H9 (cell line): ENCODE measurements around the gene ATG2A. TPM values are rescaled to one million over a fixed set of nuclear protein-coding genes. Genes with fewer than 3 reads are reported as not detected.

ENCODE experiments used
- DNase-seq: peaks from one replicate; pipeline ENCODE4 v3.0.0-alpha.2; 2017
- H2AFZ ChIP-seq: one replicate; pipeline ENCODE4 v1.6.1; 2013; ENCODE audit warnings: mild to moderate bottlenecking, low read length, control low read depth, moderate library complexity
- H2AK5ac ChIP-seq: 2 replicates; pipeline ENCODE4 v1.6.1; 2013; ENCODE audit warnings: low read length, control low read depth, mixed read lengths; ENCODE audit not compliant: insufficient read length
- H2BK120ac ChIP-seq: one replicate; pipeline ENCODE4 v1.6.1; 2013; ENCODE audit warnings: low read depth, mild to moderate bottlenecking, low read length, control low read depth, inconsistent platforms; ENCODE audit not compliant: poor library complexity, severe bottlenecking
- H2BK12ac ChIP-seq: 2 replicates; pipeline ENCODE4 v1.6.1; 2013; ENCODE audit warnings: low read length, control low read depth, mixed read lengths, low read depth; ENCODE audit not compliant: insufficient read length
- H2BK15ac ChIP-seq: 2 replicates; pipeline ENCODE4 v1.6.1; 2013; ENCODE audit warnings: low read depth, low read length, control low read depth
- H2BK20ac ChIP-seq: one replicate; pipeline ENCODE4 v1.6.1; 2013; ENCODE audit warnings: low read depth, mild to moderate bottlenecking, low read length, control low read depth, inconsistent platforms; ENCODE audit not compliant: poor library complexity, severe bottlenecking
- H2BK5ac ChIP-seq: 2 replicates; pipeline ENCODE4 v1.6.1; 2013; ENCODE audit warnings: low read length, control low read depth, mixed read lengths; ENCODE audit not compliant: insufficient read length
- H3K14ac ChIP-seq: 2 replicates; pipeline ENCODE4 v1.6.1; 2013; ENCODE audit warnings: low read length, control low read depth; ENCODE audit not compliant: insufficient read depth
- H3K18ac ChIP-seq: 2 replicates; pipeline ENCODE4 v1.6.1; 2013; ENCODE audit warnings: low read depth, mild to moderate bottlenecking, mixed read lengths, low read length, control low read depth; ENCODE audit not compliant: insufficient read length
- H3K23ac ChIP-seq: 2 replicates; pipeline ENCODE4 v1.6.1; 2013; ENCODE audit warnings: low read length, control low read depth, mixed read lengths, low read depth; ENCODE audit not compliant: insufficient read length
- H3K23me2 ChIP-seq: 2 replicates; pipeline ENCODE4 v1.6.1; 2013; ENCODE audit warnings: low read depth, mild to moderate bottlenecking, mixed read lengths, low read length, control low read depth; ENCODE audit not compliant: insufficient read length, poor library complexity, severe bottlenecking
- H3K27ac ChIP-seq: 2 replicates; pipeline ENCODE4 v1.5.1; 2013; ENCODE audit warnings: low read length, control low read depth, mixed read lengths, low read depth; ENCODE audit not compliant: insufficient read length
- H3K27me3 ChIP-seq: 2 replicates; pipeline ENCODE4 v1.6.1; 2013; ENCODE audit warnings: low read length, control low read depth, inconsistent platforms; ENCODE audit not compliant: insufficient read depth
- H3K4ac ChIP-seq: 2 replicates; pipeline ENCODE4 v1.6.1; 2013; ENCODE audit warnings: low read depth, mild to moderate bottlenecking, control low read depth, inconsistent platforms, low read length, moderate library complexity
- H3K4me1 ChIP-seq: 2 replicates; pipeline ENCODE4 v1.6.1; 2013; ENCODE audit warnings: low read length, control low read depth, inconsistent platforms; ENCODE audit not compliant: insufficient read depth
- H3K4me2 ChIP-seq: 2 replicates; pipeline ENCODE4 v1.6.1; 2013; ENCODE audit warnings: low read length, control low read depth, mixed read lengths; ENCODE audit not compliant: insufficient read length, insufficient read depth
- H3K56ac ChIP-seq: 2 replicates; pipeline ENCODE4 v1.6.1; 2013; ENCODE audit warnings: low read depth, mild to moderate bottlenecking, mixed read lengths, low read length, control low read depth; ENCODE audit not compliant: insufficient read length
- H3K79me1 ChIP-seq: 2 replicates; pipeline ENCODE4 v1.6.1; 2013; ENCODE audit warnings: low read depth, mild to moderate bottlenecking, moderate library complexity, low read length, control low read depth, inconsistent platforms; ENCODE audit not compliant: insufficient read depth, poor library complexity, severe bottlenecking
- H3K79me2 ChIP-seq: 2 replicates; pipeline ENCODE4 v1.6.1; 2013; ENCODE audit warnings: low read length, control low read depth, inconsistent platforms; ENCODE audit not compliant: insufficient read depth
- H3K9ac ChIP-seq: 2 replicates; pipeline ENCODE4 v1.6.1; 2013; ENCODE audit warnings: low read length, control low read depth, mixed read lengths; ENCODE audit not compliant: insufficient read length; ENCODE audit errors: extremely low read depth
- H3K9me3 ChIP-seq: one replicate; pipeline ENCODE4 v1.6.1; 2013; ENCODE audit warnings: low read depth, low read length, inconsistent platforms; ENCODE audit not compliant: control insufficient read depth
- H3T11ph ChIP-seq: one replicate; pipeline ENCODE4 v1.6.1; 2013; ENCODE audit warnings: mild to moderate bottlenecking, low read length, control low read depth, inconsistent platforms
- H4K20me1 ChIP-seq: one replicate; pipeline ENCODE4 v1.6.1; 2013; ENCODE audit not compliant: control insufficient read depth, insufficient read length, insufficient read depth
- H4K5ac ChIP-seq: 2 replicates; pipeline ENCODE4 v1.6.1; 2013; ENCODE audit warnings: low read depth, mild to moderate bottlenecking, mixed read lengths, low read length, control low read depth; ENCODE audit not compliant: insufficient read length
- H4K8ac ChIP-seq: replicated peaks from 2 replicates; pipeline ENCODE4 v1.6.1; 2013; ENCODE audit warnings: low read length, control low read depth, mixed read lengths, low read depth; ENCODE audit not compliant: insufficient read length
- H4K91ac ChIP-seq: 2 replicates; pipeline ENCODE4 v1.6.1; 2013; ENCODE audit warnings: low read depth, mild to moderate bottlenecking, moderate library complexity, mixed read lengths, low read length, control low read depth; ENCODE audit not compliant: insufficient read length
- H3K27ac Mint-ChIP-seq, 3 experiments: 2 replicates in 2 of 3; 3 replicates in 1 of 3; pipeline ENCODE4 v1.8.0; 2020 to 2021; ENCODE audit warnings: mixed read lengths in 3 of 3, mild to moderate bottlenecking in 1 of 3, moderate library complexity in 1 of 3
- H3K27me3 Mint-ChIP-seq: 2 replicates; pipeline ENCODE4 v1.8.0; 2021; ENCODE audit warnings: low read depth, mild to moderate bottlenecking, moderate library complexity, mixed read lengths
- H3K36me3 Mint-ChIP-seq, 3 experiments: 2 replicates in 2 of 3; 3 replicates in 1 of 3; pipeline ENCODE4 v1.8.0; 2020 to 2021; ENCODE audit warnings: low read depth in 3 of 3, mixed read lengths in 3 of 3; ENCODE audit not compliant: insufficient read depth in 1 of 3
- H3K4me1 Mint-ChIP-seq, 2 experiments: 2 replicates each; pipeline ENCODE4 v1.8.0; 2020; ENCODE audit warnings: mixed read lengths in 2 of 2
- H3K4me3 Mint-ChIP-seq, 2 experiments: 2 replicates in 1 of 2; 3 replicates in 1 of 2; pipeline ENCODE4 v1.8.0; 2020 to 2021; ENCODE audit warnings: mild to moderate bottlenecking in 2 of 2, mixed read lengths in 2 of 2, moderate library complexity in 1 of 2
- H3K9me3 Mint-ChIP-seq, 2 experiments: 2 replicates in 1 of 2; 3 replicates in 1 of 2; pipeline ENCODE4 v1.8.0; 2020; ENCODE audit warnings: mild to moderate bottlenecking in 2 of 2, mixed read lengths in 2 of 2, moderate library complexity in 1 of 2
- WGBS: extraction: QIAGEN DNeasy Blood & Tissue Kit; methylation state at CpG from one replicate; pipeline ENCODE4 v1.1.7; 2013; ENCODE audit warnings: missing lambda C conversion rate, low lambda C conversion rate, mixed read lengths; ENCODE audit not compliant: insufficient read length; ENCODE audit errors: extremely low coverage; 5-methylcytosine and 5-hydroxymethylcytosine counted together
- total RNA-seq: library from RNA; stranded (reverse); gene quantifications from 2 replicates; pipeline ENCODE4 v1.2.1, GENCODE V29; 2021
- TF ChIP-seq, protein P1 (sequence below): fragments of 200-600 bp; sonication (generic); conservative IDR thresholded peaks from 3 replicates; pipeline ENCODE4 v1.8.0; 2021; ENCODE audit warnings: antibody characterized with exemption, mild to moderate bottlenecking

The ATG2A gene
- total RNA-seq, 1 experiment from 2014 or later = 21.3 TPM

DNA sequence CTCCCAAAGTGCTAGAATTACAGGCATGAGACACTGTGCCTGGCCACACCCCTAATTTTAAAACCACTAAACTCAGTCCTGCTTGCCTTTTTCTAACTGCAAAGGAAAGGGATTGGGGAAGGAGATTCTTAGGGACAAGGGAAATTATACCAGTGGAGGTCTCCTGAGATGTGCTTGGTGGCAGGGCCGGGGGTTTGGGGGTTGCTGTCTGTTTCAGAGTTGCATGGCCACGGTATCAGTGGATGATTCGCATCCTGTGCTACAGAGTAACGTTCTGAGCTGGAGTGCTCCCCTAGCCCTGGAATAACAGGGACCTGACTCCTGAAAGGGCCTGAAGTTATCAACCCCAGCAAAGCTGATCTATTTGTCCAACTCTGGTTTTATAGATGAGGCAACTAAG, 19.5 kb upstream of the ATG2A start:
- Histone ChIP-seq H3K27ac (no peak overlapping the region), H2BK120ac (no peak overlapping the region), H2AK5ac (no peak overlapping the region), H3T11ph (no peak overlapping the region), H3K9ac (no peak overlapping the region), H4K20me1 (no peaks in the 10 kb centered on the region), H3K4me2 (no peak overlapping the region), H3K79me2 (no peaks in the 10 kb centered on the region), H3K9me3 (no peaks in the 10 kb centered on the region), H2BK20ac (no peak overlapping the region), H3K79me1 (no peaks in the 10 kb centered on the region), H4K8ac (no peak overlapping the region), H3K14ac (no peak overlapping the region), H3K4ac (no peak overlapping the region), H4K91ac (no peak overlapping the region), H3K18ac (no peak overlapping the region), H3K23me2 (peaks cover 4% of the 10 kb centered on the region), H2BK15ac (no peak overlapping the region), H2BK5ac (no peak overlapping the region), H3K27me3 (no peaks in the 10 kb centered on the region), H3K4me1 (peaks cover 7% of the 10 kb centered on the region; the same call in 1 of the 2 replicates), H3K23ac (no peak overlapping the region), H2AFZ (no peak overlapping the region), H3K56ac (no peak overlapping the region), H4K5ac (no peak overlapping the region), H2BK12ac (no peak overlapping the region)
- peaks cover 10% of the 10 kb centered on the region for H3K27me3 Mint-ChIP-seq
- no peaks in the 10 kb centered on the region for H3K9me3 Mint-ChIP-seq
- peaks cover 21 to 51% of the 10 kb centered on the region in 2 experiments for H3K4me1 Mint-ChIP-seq
- TF ChIP-seq, protein P1, sequence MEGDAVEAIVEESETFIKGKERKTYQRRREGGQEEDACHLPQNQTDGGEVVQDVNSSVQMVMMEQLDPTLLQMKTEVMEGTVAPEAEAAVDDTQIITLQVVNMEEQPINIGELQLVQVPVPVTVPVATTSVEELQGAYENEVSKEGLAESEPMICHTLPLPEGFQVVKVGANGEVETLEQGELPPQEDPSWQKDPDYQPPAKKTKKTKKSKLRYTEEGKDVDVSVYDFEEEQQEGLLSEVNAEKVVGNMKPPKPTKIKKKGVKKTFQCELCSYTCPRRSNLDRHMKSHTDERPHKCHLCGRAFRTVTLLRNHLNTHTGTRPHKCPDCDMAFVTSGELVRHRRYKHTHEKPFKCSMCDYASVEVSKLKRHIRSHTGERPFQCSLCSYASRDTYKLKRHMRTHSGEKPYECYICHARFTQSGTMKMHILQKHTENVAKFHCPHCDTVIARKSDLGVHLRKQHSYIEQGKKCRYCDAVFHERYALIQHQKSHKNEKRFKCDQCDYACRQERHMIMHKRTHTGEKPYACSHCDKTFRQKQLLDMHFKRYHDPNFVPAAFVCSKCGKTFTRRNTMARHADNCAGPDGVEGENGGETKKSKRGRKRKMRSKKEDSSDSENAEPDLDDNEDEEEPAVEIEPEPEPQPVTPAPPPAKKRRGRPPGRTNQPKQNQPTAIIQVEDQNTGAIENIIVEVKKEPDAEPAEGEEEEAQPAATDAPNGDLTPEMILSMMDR = no peak
- no peak overlapping the region; a peak in 1 of 5 replicates for H3K4me3 Mint-ChIP-seq
- peaks cover 0 to 4% (median 0%) of the 10 kb centered on the region in 3 experiments; a peak in 2 of 7 replicates for H3K36me3 Mint-ChIP-seq
- no peak overlapping the region for H3K27ac Mint-ChIP-seq
- no CpG with 5 or more reads among the region's 4 CpGs for WGBS
- DNase-seq = no peak
